ENCODE data around the gene PDSS2. TPM values are rescaled to one million over a fixed set of nuclear protein-coding genes. Genes with fewer than 3 reads are reported as not detected.

PDSS2 gene
- total and polyA plus RNA-seq, 11 donors = 7.2 to 24.4 (median 14.4) TPM

GRCh38 chr6:107392069-107392468, 67.3 kb downstream of the PDSS2 start:
- Histone ChIP-seq H3K4me1 (no peaks in the 10 kb centered on the region), H3K4me3 (no peak overlapping the region), H3K36me3 (no peaks in the 10 kb centered on the region), H3K27me3 (no peaks in the 10 kb centered on the region), H3K27ac (no peak overlapping the region), H3K9me3 (peaks cover 0 to 33% (median 10%) of the 10 kb centered on the region in 12 donors)
- intact Hi-C loops (cut with DNase I) = no loop called here
- TF ChIP-seq POLR2A (IDR thresholded peaks at IDR 0.05) = no peak
- TF ChIP-seq, protein P1, sequence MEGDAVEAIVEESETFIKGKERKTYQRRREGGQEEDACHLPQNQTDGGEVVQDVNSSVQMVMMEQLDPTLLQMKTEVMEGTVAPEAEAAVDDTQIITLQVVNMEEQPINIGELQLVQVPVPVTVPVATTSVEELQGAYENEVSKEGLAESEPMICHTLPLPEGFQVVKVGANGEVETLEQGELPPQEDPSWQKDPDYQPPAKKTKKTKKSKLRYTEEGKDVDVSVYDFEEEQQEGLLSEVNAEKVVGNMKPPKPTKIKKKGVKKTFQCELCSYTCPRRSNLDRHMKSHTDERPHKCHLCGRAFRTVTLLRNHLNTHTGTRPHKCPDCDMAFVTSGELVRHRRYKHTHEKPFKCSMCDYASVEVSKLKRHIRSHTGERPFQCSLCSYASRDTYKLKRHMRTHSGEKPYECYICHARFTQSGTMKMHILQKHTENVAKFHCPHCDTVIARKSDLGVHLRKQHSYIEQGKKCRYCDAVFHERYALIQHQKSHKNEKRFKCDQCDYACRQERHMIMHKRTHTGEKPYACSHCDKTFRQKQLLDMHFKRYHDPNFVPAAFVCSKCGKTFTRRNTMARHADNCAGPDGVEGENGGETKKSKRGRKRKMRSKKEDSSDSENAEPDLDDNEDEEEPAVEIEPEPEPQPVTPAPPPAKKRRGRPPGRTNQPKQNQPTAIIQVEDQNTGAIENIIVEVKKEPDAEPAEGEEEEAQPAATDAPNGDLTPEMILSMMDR (IDR thresholded peaks at IDR 0.05) = no peak
- no peak for ATAC-seq
- 94 to 99% (median 97%) methylated on average over 2 of the region's 2 CpGs for WGBS, 4 donors
- no peak for DNase-seq

GRCh38 chr6:107390685-107391435, 68.5 kb downstream of the PDSS2 start:
- no peak for ATAC-seq
- Histone ChIP-seq H3K4me1 (no peaks in the 10 kb centered on the region), H3K4me3 (no peak overlapping the region), H3K27ac (no peak overlapping the region), H3K9me3 (peaks cover 0 to 33% (median 10%) of the 10 kb centered on the region in 12 donors), H3K36me3 (no peaks in the 10 kb centered on the region), H3K27me3 (no peaks in the 10 kb centered on the region)
- intact Hi-C loops (cut with DNase I) = no loop called here
- DNase-seq = no peak
- no peak for TF ChIP-seq POLR2A (IDR thresholded peaks at IDR 0.05)
- TF ChIP-seq, protein P1 (IDR thresholded peaks at IDR 0.05) = no peak

DNA sequence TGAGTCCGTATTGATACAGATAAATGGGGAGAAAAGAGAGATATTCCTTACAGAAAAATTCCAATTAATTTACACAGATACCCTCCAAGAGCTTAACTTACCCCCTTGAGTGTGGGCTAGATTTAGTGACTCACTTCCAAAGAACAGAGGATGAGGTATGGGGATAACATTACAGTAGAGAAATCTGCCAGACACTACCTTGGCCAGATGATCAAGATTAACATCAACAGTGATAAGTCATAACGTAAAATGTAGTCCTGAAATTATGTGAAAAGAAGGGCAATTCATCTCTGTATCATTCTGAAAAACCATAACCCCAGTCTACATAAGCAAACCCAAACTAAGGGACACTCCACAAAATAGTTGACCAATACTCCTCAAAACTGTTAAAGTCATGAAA, 69.3 kb downstream of the PDSS2 start:
- TF ChIP-seq POLR2A (IDR thresholded peaks at IDR 0.05) = no peak
- TF ChIP-seq, protein P1 (IDR thresholded peaks at IDR 0.05) = no peak

GRCh38 chr6:107386904-107387303, 72.5 kb downstream of the PDSS2 start:
- 85 to 93% (median 90%) methylated on average over 2 of the region's 2 CpGs for WGBS, 4 donors
- TF ChIP-seq, protein P1 (IDR thresholded peaks at IDR 0.05) = no peak
- TF ChIP-seq POLR2A (IDR thresholded peaks at IDR 0.05) = no peak
- H3K27ac ChIP-seq = no peak overlapping the region

More for the DNA sequence above, 69.3 kb downstream of the PDSS2 start:
- H3K9me3 ChIP-seq = peaks cover 0 to 27% (median 9%) of the 10 kb centered on the region in 12 donors
- no peaks in the 10 kb centered on the region for H3K36me3 ChIP-seq
- H3K27ac ChIP-seq = no peak overlapping the region
- DNase-seq (no peak), ATAC-seq (no peak)
- no peaks in the 10 kb centered on the region for H3K4me1 ChIP-seq
- no peak overlapping the region for H3K4me3 ChIP-seq
- WGBS, 4 donors = 93 to 95% (median 94%) methylated on average over 2 of the region's 2 CpGs
- H3K27me3 ChIP-seq = no peaks in the 10 kb centered on the region
- intact Hi-C loops (cut with DNase I) = no loop called here

More at GRCh38 chr6:107386904-107387303, 72.5 kb downstream of the PDSS2 start:
- Histone ChIP-seq H3K9me3 (no peaks in the 10 kb centered on the region), H3K36me3 (no peaks in the 10 kb centered on the region), H3K4me1 (no peaks in the 10 kb centered on the region), H3K27me3 (no peaks in the 10 kb centered on the region), H3K4me3 (no peak overlapping the region)
- intact Hi-C loops (cut with DNase I) = no loop called here
- DNase-seq = no peak
- no peak for ATAC-seq

Measured in heart left ventricle (tissue), 16 donors.